ENCODE results near the gene NTMT1. TPM values are rescaled to one million over a fixed set of nuclear protein-coding genes. Genes with fewer than 3 reads are reported as not detected.
A peak's percentile ranks its signal among the peaks of the same experiment; 100 is the strongest.
"Not testable (repeated sequence)": the region's sequence is repeated elsewhere in the genome, so short reads cannot be mapped to it uniquely, and the experiment has no call there.

The NTMT1 gene
- total RNA-seq, 1 donor from 2014 or later: 23.7 TPM

- no peak for DNase-seq (ENCODE audit: low read depth in 2 of 2)
These were observed 9.4 kb downstream of the NTMT1 start for GRCh38 chr9:129635099-129636065.

DNA sequence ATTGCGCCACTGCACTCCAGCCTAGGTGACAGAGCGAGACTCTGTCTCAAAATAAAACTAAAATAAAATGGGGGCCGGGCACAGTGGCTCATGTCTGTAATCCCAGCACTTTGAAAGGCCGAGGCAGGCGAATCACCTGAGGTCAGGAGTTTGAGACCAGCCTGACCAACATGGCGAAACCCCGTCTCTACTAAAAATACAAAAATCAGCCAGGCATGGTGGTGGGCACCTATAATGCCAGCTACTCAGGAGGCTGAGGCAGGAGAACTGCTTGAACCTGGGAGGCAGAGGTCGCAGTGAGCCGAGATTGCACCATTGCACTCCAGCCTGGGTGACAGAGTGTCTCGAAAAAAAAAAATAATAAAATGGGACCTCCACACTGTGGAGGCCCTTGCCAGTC, 10.4 kb downstream of the NTMT1 start:
- DNase-seq (ENCODE audit: low read depth in 2 of 2): not testable (repeated sequence)

GRCh38 chr9:129637102-129637501, 11.1 kb downstream of the NTMT1 start:
- DNase-seq (ENCODE audit: low read depth in 2 of 2): no peak

GRCh38 chr9:129637673-129638439, 11.9 kb downstream of the NTMT1 start:
- DNase-seq (ENCODE audit: low read depth in 2 of 2): no peak

GRCh38 chr9:129639034-129639630, 13.2 kb downstream of the NTMT1 start:
- no peak for DNase-seq (ENCODE audit: low read depth in 2 of 2)

- DNase-seq (ENCODE audit: low read depth in 2 of 2): no peak
These were observed 13.8 kb downstream of the NTMT1 start for GRCh38 chr9:129639756-129640085.

DNA sequence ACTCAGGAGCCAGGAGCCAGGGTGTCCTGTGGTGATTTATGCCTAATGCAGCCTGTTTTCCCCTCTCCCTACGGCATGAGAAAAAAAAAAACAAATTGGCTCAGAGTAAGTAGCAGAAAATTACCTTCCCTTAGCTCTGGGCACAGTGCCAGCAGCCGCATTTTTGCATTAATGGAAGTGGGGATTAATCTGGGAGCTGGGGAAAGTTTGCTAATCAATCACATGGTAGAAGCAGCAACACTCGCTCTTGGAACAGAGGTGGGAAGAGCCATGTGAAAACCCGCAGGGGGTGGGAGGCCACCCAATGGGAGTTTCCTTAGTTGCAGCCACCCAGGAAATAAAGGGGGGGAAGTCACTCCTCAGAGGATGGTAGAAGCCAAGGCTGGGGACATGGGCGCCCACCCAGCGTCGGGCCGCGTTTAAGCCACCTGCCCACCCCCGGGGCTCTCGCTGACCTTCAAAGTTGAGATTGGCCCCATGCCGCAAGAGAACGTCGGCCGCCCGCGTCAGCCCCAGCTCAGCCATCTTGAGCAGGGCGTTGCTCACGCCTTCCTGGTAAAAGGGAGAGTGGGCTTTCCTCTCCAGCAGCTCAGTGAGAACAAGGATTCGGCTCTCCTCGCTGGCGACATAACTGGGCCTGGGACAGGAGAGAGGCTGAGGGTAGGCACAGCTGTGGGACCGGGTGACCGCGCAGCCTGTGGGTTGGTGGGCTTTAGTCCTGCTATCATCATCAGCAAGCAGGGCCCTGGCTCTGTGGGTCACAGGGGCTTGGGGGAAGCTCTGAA, 14.3 kb downstream of the NTMT1 start:
- DNase-seq (ENCODE audit: low read depth in 2 of 2): peak; percentile 26 to 40

DNA sequence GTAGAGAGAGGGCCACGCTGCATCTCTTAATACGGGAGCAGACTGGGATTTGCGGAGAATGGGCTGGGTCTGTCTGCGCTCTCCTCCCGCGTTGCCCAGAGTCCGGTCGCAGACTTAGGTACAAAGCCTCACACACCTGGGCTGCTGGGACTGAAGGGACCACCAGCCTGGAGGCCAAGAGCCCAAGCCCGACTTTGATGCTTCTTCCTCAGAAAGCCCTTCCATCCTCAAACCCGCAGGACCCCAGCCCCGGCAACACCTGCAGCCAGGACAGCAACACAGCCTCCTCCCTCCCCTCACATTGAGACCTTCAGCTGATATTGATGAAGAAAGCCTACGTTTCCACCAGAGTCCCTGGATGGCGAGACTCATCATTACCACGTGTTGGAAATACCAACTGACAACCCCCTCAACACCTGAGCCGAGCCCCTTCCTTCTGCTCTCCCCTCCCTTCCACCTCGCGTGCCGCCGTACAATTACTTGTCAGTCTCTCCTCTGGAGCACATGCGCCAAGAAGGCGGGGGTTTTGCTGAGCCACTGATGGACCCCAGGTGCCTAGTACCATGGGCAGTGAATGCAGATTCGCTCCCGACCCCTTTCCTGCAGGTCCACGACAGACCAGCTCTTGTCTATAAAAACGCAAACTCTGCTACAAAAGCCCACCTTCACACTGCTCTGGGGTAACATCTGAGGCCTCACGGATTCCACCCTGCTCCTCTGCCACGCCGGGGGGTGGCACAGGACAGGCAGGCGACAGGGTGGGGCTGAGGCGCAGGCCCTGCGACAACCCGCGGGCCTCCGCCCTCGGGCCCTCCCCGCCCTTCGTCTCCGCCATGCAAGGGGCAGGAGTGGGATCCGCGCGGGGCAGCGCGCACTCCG, 15.1 kb downstream of the NTMT1 start:
- DNase-seq (ENCODE audit: low read depth in 2 of 2): no peak

- peak; percentile 92 to 98 for DNase-seq (ENCODE audit: low read depth in 2 of 2)
These were observed 16.0 kb downstream of the NTMT1 start, which contains the start of gene ASB6 for GRCh38 chr9:129641750-129642585. ASB6 (minus strand) TSS chr9:129642151; CDS start chr9:129641999, 152 bp downstream.

DNA sequence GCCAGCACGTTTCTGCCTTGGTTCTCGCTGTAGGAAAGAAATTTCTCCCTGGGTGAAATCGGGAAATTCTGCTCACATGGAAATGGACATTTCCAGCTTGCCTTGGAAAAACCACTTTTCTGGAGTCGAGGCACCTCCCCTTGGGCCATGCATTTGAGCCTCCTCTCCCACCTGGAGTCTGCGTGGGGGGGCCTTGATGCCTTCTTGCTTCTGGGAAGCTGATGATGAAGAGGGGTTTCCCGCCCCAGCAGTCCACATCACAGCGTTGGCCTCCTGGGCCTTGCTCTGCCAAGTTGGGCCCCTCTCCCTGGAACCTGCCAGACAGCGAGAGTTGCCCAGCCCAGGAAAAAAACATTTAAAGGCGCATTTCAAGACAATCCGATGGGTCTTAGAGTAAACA, 17.7 kb downstream of the NTMT1 start:
- no peak for DNase-seq (ENCODE audit: low read depth in 2 of 2)

- no peak for DNase-seq (ENCODE audit: low read depth in 2 of 2)
These were observed 18.4 kb downstream of the NTMT1 start for GRCh38 chr9:129644365-129644764.

GRCh38 chr9:129644902-129645301, 18.9 kb downstream of the NTMT1 start:
- no peak for DNase-seq (ENCODE audit: low read depth in 2 of 2)

- no peak for DNase-seq (ENCODE audit: low read depth in 2 of 2)
These were observed 20.3 kb downstream of the NTMT1 start for GRCh38 chr9:129646252-129646651.

GRCh38 chr9:129646654-129647053, 20.7 kb downstream of the NTMT1 start:
- DNase-seq (ENCODE audit: low read depth in 2 of 2): no peak

GRCh38 chr9:129647635-129648034, 21.7 kb downstream of the NTMT1 start:
- no peak for DNase-seq (ENCODE audit: low read depth in 2 of 2)

DNA sequence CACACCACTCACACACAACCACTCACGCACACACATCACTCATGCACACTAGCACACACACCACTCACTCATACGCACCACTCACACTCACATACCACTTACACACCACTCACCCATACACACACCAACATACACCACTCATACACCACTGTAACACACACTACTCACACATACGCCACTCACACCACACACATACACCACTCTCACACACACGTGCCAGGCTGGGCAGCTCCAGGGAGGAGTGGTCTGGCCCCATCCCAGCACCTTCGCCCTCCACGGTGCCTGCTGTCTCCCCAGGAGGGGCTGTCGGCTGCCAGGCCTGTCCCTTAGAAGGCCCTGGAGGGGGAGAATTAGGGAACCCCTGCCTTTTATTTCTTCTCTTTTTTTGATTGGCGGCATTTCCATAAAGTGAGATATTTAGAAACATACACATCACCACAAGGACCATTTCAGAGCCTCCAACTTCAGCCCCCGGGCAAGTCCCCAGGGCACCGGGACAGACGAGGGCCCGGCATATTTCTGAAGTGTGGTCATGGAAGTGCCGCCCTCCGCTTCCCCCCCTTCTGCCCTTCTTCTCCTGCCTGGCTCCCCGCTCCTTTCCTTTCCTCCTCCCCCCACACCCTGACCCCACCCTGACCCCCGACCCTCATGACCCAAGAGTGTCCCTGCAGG, 22.3 kb downstream of the NTMT1 start:
- no peak for DNase-seq (ENCODE audit: low read depth in 2 of 2)

DNA sequence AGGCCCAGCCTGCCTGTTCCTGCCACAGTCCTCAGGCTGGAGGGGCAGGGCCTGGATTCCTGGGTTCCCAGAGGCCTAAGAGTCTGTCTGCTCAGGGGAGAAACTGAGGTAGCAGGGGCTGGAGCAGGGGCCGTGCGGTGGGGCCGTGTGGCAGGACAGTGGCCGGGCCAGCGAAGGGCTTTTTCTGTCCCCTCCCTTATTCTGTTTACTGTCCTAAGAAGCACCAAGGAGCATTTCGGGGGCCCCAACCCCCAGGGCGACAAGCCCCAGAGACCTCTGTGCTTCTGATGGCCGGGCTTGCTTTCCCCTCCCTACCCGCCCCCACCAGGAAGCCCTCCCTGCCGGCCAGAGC, 22.8 kb downstream of the NTMT1 start:
- DNase-seq (ENCODE audit: low read depth in 2 of 2): no peak

GRCh38 chr9:129649726-129650679, 24.0 kb downstream of the NTMT1 start:
- DNase-seq (ENCODE audit: low read depth in 2 of 2): no peak
